GM23248 (cell line): ENCODE data around the gene OR5A1. TPM values are rescaled to one million over a fixed set of nuclear protein-coding genes. Genes with fewer than 3 reads are reported as not detected.
A peak's percentile ranks its signal among the peaks of the same experiment; 100 is the strongest.

Experiments used
- DNase-seq: peaks from one replicate; pipeline ENCODE4 v3.0.0-alpha.2; 2015
- H2AFZ ChIP-seq: fragments of 200-600 bp; sonication (generic); 2 replicates; pipeline ENCODE4 v1.6.1; 2016; ENCODE audit warnings: antibody characterized with exemption
- H3F3A ChIP-seq: fragments of 200-600 bp; sonication (generic); 2 replicates; pipeline ENCODE4 v1.6.1; 2016; ENCODE audit warnings: mild to moderate bottlenecking, antibody characterized with exemption, mixed run types; ENCODE audit not compliant: insufficient read depth
- H3K27ac ChIP-seq: fragments of 200-600 bp; sonication (generic); 2 replicates; pipeline ENCODE4 v1.5.1; 2016; ENCODE audit warnings: mild to moderate bottlenecking
- H3K27me3 ChIP-seq: fragments of 200-600 bp; sonication (generic); replicated peaks from 2 replicates; pipeline ENCODE4 v1.6.1; 2016; ENCODE audit warnings: mild to moderate bottlenecking; ENCODE audit not compliant: insufficient read depth
- H3K36me3 ChIP-seq: fragments of 200-600 bp; sonication (generic); 2 replicates; pipeline ENCODE4 v1.6.1; 2016; ENCODE audit warnings: low read depth, mild to moderate bottlenecking
- H3K4me1 ChIP-seq: fragments of 200-600 bp; sonication (generic); 2 replicates; pipeline ENCODE4 v1.6.1; 2016; ENCODE audit warnings: mild to moderate bottlenecking; ENCODE audit not compliant: insufficient read depth
- H3K4me2 ChIP-seq: fragments of 200-600 bp; sonication (generic); one replicate; pipeline ENCODE4 v1.6.1; 2016; ENCODE audit warnings: mild to moderate bottlenecking; ENCODE audit not compliant: unreplicated experiment
- H3K4me3 ChIP-seq: fragments of 200-600 bp; sonication (generic); 2 replicates; pipeline ENCODE4 v1.5.1; 2016; ENCODE audit warnings: mild to moderate bottlenecking
- H3K79me2 ChIP-seq: fragments of 200-600 bp; sonication (generic); 2 replicates; pipeline ENCODE4 v1.6.1; 2016; ENCODE audit warnings: mild to moderate bottlenecking; ENCODE audit not compliant: insufficient read depth
- H3K9ac ChIP-seq: fragments of 200-600 bp; sonication (generic); 2 replicates; pipeline ENCODE4 v1.6.1; 2016; ENCODE audit warnings: mild to moderate bottlenecking
- H3K9me2 ChIP-seq: fragments of 200-600 bp; sonication (generic); 2 replicates; pipeline ENCODE4 v1.6.1; 2016; ENCODE audit warnings: mixed run types, mild to moderate bottlenecking, moderate library complexity; ENCODE audit not compliant: insufficient read depth
- H3K9me3 ChIP-seq: fragments of 200-600 bp; sonication (generic); one replicate; pipeline ENCODE4 v1.6.1; 2017; ENCODE audit warnings: low read depth
- H4K20me1 ChIP-seq: fragments of 200-600 bp; sonication (generic); 2 replicates; pipeline ENCODE4 v1.6.0; 2016; ENCODE audit not compliant: insufficient read depth
- EZH2 ChIP-seq: fragments of 200-600 bp; sonication (generic); IDR thresholded peaks from 2 replicates; pipeline ENCODE4 v1.6.1; 2018; ENCODE audit warnings: antibody characterized with exemption, mild to moderate bottlenecking; ENCODE audit not compliant: insufficient read depth, poor library complexity, severe bottlenecking
- EZH2phosphoT487 ChIP-seq: fragments of 200-600 bp; sonication (generic); IDR thresholded peaks from 2 replicates; pipeline ENCODE4 v1.6.1; 2018; ENCODE audit warnings: antibody characterized with exemption, moderate library complexity, mild to moderate bottlenecking, low read depth; ENCODE audit not compliant: insufficient read depth
- WGBS, 2 experiments: methylation state at CpG; one replicate each; pipeline ENCODE4 v1.1.6; 2015 to 2017; ENCODE audit warnings: low lambda C conversion rate in 2 of 2, low coverage in 1 of 2; ENCODE audit errors: missing lambda C conversion rate in 2 of 2; 5-methylcytosine and 5-hydroxymethylcytosine counted together
- in situ Hi-C: fragments of 300-500 bp; cut with MboI; formaldehyde crosslinking; loops from 2 replicates; pipeline ENCODE4 v1.15.0; 2020
- polyA plus RNA-seq: library from polyadenylated mRNA; unstranded; fragments of >200 nt; fragmentation: Nextera tagmentation; extraction: Ambion mirVana; gene quantifications from 2 replicates; pipeline ENCODE4 v1.2.1, GENCODE V29; 2016
- total RNA-seq: library from RNA; depleted of rRNA; stranded (reverse); fragments of >200 nt; shearing (Covaris generic); gene quantifications from 2 replicates; pipeline ENCODE4 v1.2.3, GENCODE V29; 2014

The OR5A1 gene
- total and polyA plus RNA-seq, 2 experiments from 2014 or later: not detected

DNA sequence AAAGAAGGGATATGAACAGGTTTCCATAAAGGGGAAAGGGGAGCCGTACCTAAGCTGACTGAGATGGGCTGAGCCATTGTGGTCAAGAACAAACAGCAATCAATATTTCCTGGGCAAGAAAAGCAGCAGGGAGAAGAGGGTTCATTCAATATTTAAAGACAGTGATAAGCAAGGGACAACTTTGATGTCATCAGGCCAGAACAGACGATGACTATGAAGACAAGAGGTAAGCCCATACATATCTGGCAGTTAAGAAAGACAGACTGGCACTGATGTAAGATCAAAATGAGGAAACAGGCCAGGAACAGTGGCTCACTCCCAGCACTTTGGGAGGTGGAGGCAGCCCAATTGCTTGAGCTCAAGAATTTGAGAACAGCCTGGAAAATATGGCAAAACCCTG is 12.4 kb upstream of the OR5A1 start:
- H3K36me3 ChIP-seq: no peaks in the 10 kb centered on the region
- in situ Hi-C loops: no loop called here
- H3K27me3 ChIP-seq: peaks cover 5% of the 10 kb centered on the region
- TF ChIP-seq EZH2phosphoT487: no peak
- H3K4me3 ChIP-seq: no peak overlapping the region
- DNase-seq: no peak
- H3K9ac ChIP-seq: no peak overlapping the region
- H3F3A ChIP-seq: no peaks in the 10 kb centered on the region
- H3K79me2 ChIP-seq: no peaks in the 10 kb centered on the region
- H4K20me1 ChIP-seq: no peaks in the 10 kb centered on the region
- 31% methylated on average over 2 of the region's 2 CpGs for WGBS, 2 experiments
- H3K4me1 ChIP-seq: no peaks in the 10 kb centered on the region
- no peak overlapping the region for H3K27ac ChIP-seq
- no peaks in the 10 kb centered on the region for H3K9me3 ChIP-seq
- H3K9me2 ChIP-seq: no peaks in the 10 kb centered on the region
- H3K4me2 ChIP-seq: no peak overlapping the region
- H2AFZ ChIP-seq: no peak overlapping the region

DNA sequence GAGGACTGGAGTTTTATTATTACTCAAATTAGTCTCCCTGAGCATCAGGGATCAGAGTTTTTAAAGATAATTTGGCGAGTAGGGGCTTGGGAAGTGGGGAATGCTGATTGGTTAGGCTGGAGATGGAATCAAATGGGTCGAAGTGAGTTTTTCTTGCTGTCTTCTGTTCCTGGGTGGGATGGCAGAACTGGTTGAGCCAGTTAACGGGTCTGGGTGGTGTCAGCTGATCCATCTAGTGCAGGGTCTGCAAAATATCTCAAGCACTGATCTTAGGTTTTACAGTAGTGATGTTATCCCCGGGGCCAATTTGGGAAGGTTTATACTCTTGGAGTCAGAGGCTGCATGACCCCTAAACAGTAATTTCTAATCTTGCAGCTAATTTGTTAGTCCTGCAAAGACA is 11.1 kb upstream of the OR5A1 start:
- Histone ChIP-seq H3K4me3 (no peak overlapping the region), H3K36me3 (no peaks in the 10 kb centered on the region), H4K20me1 (no peaks in the 10 kb centered on the region), H3F3A (no peaks in the 10 kb centered on the region), H3K9me2 (no peaks in the 10 kb centered on the region), H3K79me2 (no peaks in the 10 kb centered on the region), H3K4me1 (no peaks in the 10 kb centered on the region), H3K9me3 (no peaks in the 10 kb centered on the region), H3K9ac (no peak overlapping the region), H2AFZ (no peak overlapping the region), H3K27me3 (peaks cover 5% of the 10 kb centered on the region; the same call in 1 of the 2 replicates), H3K4me2 (no peak overlapping the region), H3K27ac (no peak overlapping the region)
- no peak for DNase-seq
- in situ Hi-C loops: no loop called here
- 3 to 7% methylated on average over 4 of the region's 4 CpGs for WGBS, 2 experiments
- TF ChIP-seq EZH2: no peak
- TF ChIP-seq EZH2phosphoT487: no peak

DNA sequence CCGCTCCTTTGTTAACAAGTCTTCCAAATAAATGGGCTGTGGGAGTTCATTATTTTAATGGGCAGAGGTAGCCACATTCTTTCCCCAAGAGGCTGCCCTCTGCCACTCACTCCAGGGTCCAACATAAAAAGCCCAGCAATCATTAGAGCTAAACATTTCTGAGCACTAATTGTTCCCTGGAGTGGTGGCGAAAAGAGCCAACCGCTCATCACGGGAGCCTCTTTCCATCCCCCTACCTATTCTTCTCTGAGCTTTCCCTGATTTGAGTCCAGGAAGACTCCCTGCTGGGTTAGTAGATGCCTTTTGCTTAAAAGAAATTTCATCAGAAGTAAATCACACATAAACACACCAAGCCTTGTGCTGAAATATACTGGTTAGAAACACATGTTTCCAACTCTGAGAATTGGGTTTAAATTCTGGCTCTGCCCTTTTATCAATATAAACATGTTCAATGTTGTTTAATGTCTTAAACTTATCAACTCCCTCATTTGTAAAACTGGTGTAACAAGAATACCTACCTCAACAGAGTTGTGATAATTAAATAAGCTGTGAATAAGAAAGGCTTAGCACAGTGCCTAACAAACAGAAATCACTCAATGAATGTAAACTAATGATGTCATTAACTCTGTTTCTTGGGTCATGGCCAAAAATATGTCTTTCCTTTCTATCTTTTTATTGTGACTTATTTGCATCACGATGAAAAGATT is 9.8 kb upstream of the OR5A1 start, which contains the start of gene OR5A2:
Gene OR5A2 (minus strand): TSS at position 53 of the 707 bp plus-strand sequence. CDS start 3,460 bp downstream, outside the sequence.
- in situ Hi-C loops: no loop called here
- Histone ChIP-seq H3K9me3 (no peaks in the 10 kb centered on the region), H3F3A (no peaks in the 10 kb centered on the region), H2AFZ (no peak within 1 kb of the TSS), H3K4me1 (no peaks in the 10 kb centered on the region), H3K9me2 (no peaks in the 10 kb centered on the region), H3K4me2 (no peak within 1 kb of the TSS), H3K4me3 (no peak within 1 kb of the TSS), H3K79me2 (no peaks in the 10 kb centered on the region), H3K27ac (no peak within 1 kb of the TSS), H3K9ac (no peak within 1 kb of the TSS), H3K36me3 (no peaks in the 10 kb centered on the region), H3K27me3 (peaks cover 5% of the 10 kb centered on the region; the same call in 1 of the 2 replicates), H4K20me1 (no peaks in the 10 kb centered on the region)
- WGBS, 2 experiments: 42 to 53% methylated on average over 5 of the region's 5 CpGs
- TF ChIP-seq EZH2phosphoT487: no peak
- TF ChIP-seq EZH2: no peak
- DNase-seq: no peak

DNA sequence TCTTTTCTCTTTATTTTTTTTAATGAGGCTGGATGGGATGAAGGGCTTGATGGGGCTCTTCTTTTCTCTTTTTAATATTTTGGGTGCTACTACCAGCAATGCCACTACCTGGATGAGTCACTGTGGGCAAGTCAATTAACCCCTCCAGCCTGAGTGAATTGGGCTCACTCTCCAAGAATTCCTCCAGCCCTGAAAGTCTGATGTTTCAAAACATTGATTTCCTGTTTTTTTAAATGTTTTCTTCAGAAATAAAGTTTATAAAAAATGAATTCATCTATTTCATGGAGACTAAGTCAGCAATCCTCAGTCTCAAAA is 9.2 kb upstream of the OR5A1 start:
- H4K20me1 ChIP-seq: no peaks in the 10 kb centered on the region
- H3K4me2 ChIP-seq: no peak overlapping the region
- H3K4me1 ChIP-seq: no peaks in the 10 kb centered on the region
- no peak for DNase-seq
- H3K4me3 ChIP-seq: no peak overlapping the region
- no peaks in the 10 kb centered on the region for H3F3A ChIP-seq
- H3K27ac ChIP-seq: no peak overlapping the region
- peaks cover 5% of the 10 kb centered on the region; the same call in 1 of the 2 replicates for H3K27me3 ChIP-seq
- in situ Hi-C loops: no loop called here
- no peaks in the 10 kb centered on the region for H3K79me2 ChIP-seq
- H3K9me3 ChIP-seq: no peaks in the 10 kb centered on the region
- no peak overlapping the region for H2AFZ ChIP-seq
- TF ChIP-seq EZH2phosphoT487 (no peak), EZH2 (no peak)
- H3K9ac ChIP-seq: no peak overlapping the region
- no peaks in the 10 kb centered on the region for H3K9me2 ChIP-seq
- H3K36me3 ChIP-seq: no peaks in the 10 kb centered on the region

DNA sequence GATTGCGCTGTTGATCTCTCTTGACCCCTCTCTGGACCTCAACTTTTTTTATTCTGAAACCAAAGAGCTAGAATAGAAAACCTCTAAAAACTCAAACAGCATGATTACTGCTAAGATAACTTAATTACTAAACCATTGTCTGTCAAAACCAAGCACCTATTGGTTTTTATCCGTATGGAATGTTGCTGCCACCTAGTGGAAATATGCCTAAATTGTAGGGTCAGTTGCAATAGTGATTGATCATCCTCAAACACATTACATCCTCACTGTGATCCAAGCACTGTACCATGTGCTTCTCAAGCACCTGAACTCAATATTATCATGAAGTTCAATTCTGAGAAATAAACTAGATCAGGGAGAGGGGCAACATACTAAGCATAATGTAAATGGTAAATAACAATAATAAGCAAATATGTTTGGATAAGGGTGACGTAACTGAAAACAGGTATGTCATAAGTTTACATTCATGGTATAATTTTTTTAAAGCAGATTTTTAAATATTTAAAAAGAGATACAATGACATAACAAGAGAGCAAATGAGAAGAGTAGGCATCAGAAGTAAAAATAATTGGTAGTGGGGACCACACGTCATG is 6.2 kb upstream of the OR5A1 start:
- Histone ChIP-seq H3K27me3 (peaks cover 12% of the 10 kb centered on the region; the same call in 1 of the 2 replicates), H3K36me3 (no peaks in the 10 kb centered on the region), H3K9me3 (no peaks in the 10 kb centered on the region), H3K9me2 (no peaks in the 10 kb centered on the region), H3K4me3 (no peak overlapping the region), H3K4me1 (no peaks in the 10 kb centered on the region), H3K4me2 (no peak overlapping the region), H3K27ac (no peak overlapping the region), H4K20me1 (no peaks in the 10 kb centered on the region), H3K79me2 (no peaks in the 10 kb centered on the region), H2AFZ (no peak overlapping the region), H3K9ac (no peak overlapping the region), H3F3A (no peaks in the 10 kb centered on the region)
- in situ Hi-C loops: no loop called here
- peak; percentile 48 for DNase-seq
- TF ChIP-seq EZH2 (no peak), EZH2phosphoT487 (no peak)
- 70 to 74% methylated on average over 4 of the region's 4 CpGs for WGBS, 2 experiments
